Gastroesophageal sphincter (tissue), 3 donors: ENCODE results near the gene CPO.

Source experiments
- CTCF ChIP-seq, 4 experiments: fragments of 200-600 bp in 2 of 4; fragments of 450-650 bp in 2 of 4; sonication (generic) in 1 of 4; IDR thresholded peaks; one replicate each; pipeline ENCODE4 v1.5.1; 2017 to 2019; ENCODE audit warnings: antibody characterized with exemption in 4 of 4, mild to moderate bottlenecking in 2 of 4, moderate library complexity in 2 of 4
- EP300 ChIP-seq: sonication (generic); formaldehyde crosslinking; IDR thresholded peaks from one replicate; pipeline ENCODE4 v1.6.1; 2017; ENCODE audit warnings: antibody characterized with exemption, mild to moderate bottlenecking
- POLR2A ChIP-seq, 2 donors: fragments of 450-650 bp; IDR thresholded peaks; one replicate each; pipeline ENCODE4 v1.6.1; 2017; ENCODE audit warnings: antibody characterized with exemption in 2 of 2, mild to moderate bottlenecking in 2 of 2, moderate library complexity in 1 of 2
- POLR2AphosphoS5 ChIP-seq: sonication (generic); formaldehyde crosslinking; IDR thresholded peaks from one replicate; pipeline ENCODE4 v1.6.1; 2017; ENCODE audit warnings: antibody characterized with exemption

DNA sequence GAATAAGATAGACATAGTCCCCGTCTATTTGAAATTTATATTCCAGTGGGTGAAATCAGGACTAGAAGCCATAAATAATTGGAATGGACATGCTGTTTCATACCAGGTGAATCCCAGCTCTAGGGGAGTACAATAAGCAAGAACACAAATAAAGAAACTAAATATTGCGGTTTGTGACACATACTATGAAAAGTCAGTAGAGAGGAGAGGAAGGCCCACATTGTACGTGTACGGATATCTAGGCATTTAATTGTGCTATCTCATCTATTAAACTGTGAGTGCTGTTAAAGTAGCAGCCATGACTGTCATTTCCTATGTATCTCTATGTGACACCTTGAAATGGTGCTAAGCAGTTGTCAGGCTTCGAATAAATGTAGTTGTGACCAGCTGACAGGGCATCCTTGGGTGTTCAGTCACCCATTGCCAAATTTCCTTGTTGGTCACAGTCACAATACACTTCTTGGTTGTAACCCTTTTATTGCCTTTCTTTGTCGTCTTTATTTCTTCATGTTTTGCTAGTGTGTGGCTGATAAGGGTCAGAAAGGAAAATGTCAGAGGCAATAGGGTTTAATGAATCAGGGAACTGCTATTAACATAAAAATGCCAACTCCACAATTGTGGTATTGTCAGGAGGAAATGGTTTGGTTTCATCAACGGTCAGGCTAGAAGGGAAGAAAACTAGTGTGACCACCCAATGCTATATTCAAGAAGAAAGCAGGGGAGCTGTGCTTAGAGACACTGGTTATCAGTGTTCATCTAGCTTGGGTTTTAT lies 31.5 kb downstream of the CPO start:
- TF ChIP-seq POLR2AphosphoS5, result no peak
- TF ChIP-seq CTCF (IDR thresholded peaks at IDR 0.05), result no peak
- no peak for TF ChIP-seq EP300
- TF ChIP-seq POLR2A (IDR thresholded peaks at IDR 0.05), result no peak
